ENCODE results near the gene TSPAN13.

TSPAN13 gene

GRCh38 chr7:16726189-16726588, 27.4 kb upstream of the TSPAN13 start:
- no peaks in the 10 kb centered on the region for H3K27me3 ChIP-seq
- intact Hi-C loops (cut with DNase I; ENCODE audit: low total_unique reads), result no loop called here

DNA sequence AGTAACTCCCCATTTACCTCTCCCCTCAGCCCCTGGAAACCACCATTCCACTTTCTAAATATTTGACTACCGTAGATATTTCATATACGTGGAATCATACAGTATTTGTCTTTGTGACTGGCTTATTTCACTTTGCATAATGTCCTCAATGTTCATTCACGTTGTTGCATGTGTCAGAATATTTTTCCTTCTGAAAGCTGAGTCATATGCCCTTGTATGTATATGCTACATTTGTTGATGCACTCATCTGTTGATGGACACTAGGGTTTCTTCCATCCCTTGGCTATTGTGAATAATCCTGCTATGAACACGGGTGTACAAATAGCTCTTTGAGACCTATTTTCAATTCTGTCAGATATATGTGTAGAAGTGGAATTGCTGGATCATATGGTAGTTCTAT, 25.8 kb upstream of the TSPAN13 start:
- no peaks in the 10 kb centered on the region for H3K9me3 ChIP-seq
- DNase-seq, result no peak
- no peak overlapping the region for H3K4me3 ChIP-seq
- TF ChIP-seq, protein P1, sequence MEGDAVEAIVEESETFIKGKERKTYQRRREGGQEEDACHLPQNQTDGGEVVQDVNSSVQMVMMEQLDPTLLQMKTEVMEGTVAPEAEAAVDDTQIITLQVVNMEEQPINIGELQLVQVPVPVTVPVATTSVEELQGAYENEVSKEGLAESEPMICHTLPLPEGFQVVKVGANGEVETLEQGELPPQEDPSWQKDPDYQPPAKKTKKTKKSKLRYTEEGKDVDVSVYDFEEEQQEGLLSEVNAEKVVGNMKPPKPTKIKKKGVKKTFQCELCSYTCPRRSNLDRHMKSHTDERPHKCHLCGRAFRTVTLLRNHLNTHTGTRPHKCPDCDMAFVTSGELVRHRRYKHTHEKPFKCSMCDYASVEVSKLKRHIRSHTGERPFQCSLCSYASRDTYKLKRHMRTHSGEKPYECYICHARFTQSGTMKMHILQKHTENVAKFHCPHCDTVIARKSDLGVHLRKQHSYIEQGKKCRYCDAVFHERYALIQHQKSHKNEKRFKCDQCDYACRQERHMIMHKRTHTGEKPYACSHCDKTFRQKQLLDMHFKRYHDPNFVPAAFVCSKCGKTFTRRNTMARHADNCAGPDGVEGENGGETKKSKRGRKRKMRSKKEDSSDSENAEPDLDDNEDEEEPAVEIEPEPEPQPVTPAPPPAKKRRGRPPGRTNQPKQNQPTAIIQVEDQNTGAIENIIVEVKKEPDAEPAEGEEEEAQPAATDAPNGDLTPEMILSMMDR (IDR thresholded peaks at IDR 0.05), result no peak
- H3K27ac ChIP-seq, result no peak overlapping the region
- H3K4me1 ChIP-seq, result no peaks in the 10 kb centered on the region
- no peaks in the 10 kb centered on the region for H3K27me3 ChIP-seq
- intact Hi-C loops (cut with DNase I; ENCODE audit: low total_unique reads), result no loop called here
- H3K36me3 ChIP-seq, result no peaks in the 10 kb centered on the region

More at GRCh38 chr7:16726189-16726588, 27.4 kb upstream of the TSPAN13 start:
- H3K4me1 ChIP-seq, result no peaks in the 10 kb centered on the region
- no peak overlapping the region for H3K4me3 ChIP-seq
- H3K27ac ChIP-seq, result no peak overlapping the region
- TF ChIP-seq, protein P1 (IDR thresholded peaks at IDR 0.05), result no peak
- H3K36me3 ChIP-seq, result no peaks in the 10 kb centered on the region
- DNase-seq, result no peak
- no peaks in the 10 kb centered on the region for H3K9me3 ChIP-seq

DNA sequence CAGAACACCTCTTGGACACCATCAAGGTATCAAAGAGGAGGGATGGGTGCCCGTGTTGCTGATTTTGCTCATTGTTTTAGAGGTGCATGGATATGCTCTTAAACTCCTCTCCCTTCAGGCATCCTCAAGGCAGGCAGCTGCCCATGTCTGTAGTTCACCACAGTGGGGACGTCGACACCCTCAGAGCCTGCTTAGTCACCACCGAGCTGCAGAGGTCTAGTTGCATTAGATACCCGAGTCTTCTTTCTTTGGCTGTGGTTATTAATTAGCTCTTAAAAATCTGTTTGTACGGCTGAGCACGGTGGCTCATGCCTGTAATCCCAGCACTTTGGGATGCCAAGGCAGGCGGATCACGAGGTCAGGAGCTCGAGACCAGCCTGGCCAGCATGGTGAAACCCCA, 24.7 kb upstream of the TSPAN13 start:
- H3K4me1 ChIP-seq, result no peaks in the 10 kb centered on the region
- no peak overlapping the region for H3K4me3 ChIP-seq
- H3K27me3 ChIP-seq, result no peaks in the 10 kb centered on the region
- no peaks in the 10 kb centered on the region for H3K36me3 ChIP-seq
- intact Hi-C loops (cut with DNase I; ENCODE audit: low total_unique reads), result no loop called here
- no peaks in the 10 kb centered on the region for H3K9me3 ChIP-seq
- no peak for DNase-seq
- TF ChIP-seq, protein P1 (IDR thresholded peaks at IDR 0.05), result no peak
- H3K27ac ChIP-seq, result no peak overlapping the region

DNA sequence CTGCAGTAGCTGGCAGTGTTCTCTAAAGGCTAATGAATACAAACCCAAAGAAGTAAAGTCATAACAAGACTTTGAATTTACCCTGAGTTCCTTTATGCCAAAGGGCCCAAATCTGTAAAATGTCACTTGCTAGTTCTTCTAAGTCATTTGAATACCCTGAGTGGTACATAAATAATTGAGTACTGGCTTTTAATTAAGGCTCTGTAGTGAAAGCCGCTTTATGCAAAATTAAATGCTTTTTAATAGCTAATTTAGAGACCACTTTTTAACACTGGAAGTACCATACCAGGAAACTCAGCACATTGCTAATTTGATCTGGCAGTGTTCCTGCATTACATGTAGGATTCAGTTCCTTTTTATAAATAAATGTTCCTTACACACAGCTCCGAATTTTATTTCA, 24.0 kb upstream of the TSPAN13 start:
- intact Hi-C loops (cut with DNase I; ENCODE audit: low total_unique reads), result no loop called here
- Histone ChIP-seq H3K36me3 (no peaks in the 10 kb centered on the region), H3K9me3 (no peaks in the 10 kb centered on the region), H3K27ac (no peak overlapping the region), H3K4me3 (no peak overlapping the region), H3K27me3 (no peaks in the 10 kb centered on the region), H3K4me1 (no peaks in the 10 kb centered on the region)
- no peak for DNase-seq
- TF ChIP-seq, protein P1 (IDR thresholded peaks at IDR 0.05), result no peak

DNA sequence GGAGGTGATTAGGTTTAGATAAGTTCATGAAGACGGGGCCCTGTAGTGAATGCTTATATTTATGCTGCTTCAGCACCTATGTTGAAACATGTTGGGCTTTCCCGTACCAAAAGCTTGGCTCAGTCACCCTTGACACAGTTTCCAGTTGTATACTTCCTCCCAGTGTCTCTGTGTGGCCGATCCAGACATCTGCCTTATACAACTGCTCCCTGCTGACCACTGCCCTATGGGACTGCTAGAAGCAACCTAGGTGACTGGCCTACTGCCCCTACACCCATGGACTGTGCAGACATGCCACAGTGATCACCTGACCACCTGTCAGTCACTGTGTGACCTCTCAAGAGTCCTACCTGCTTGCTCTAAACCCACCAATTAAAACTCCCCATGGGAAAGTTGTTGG, 22.6 kb upstream of the TSPAN13 start:
- H3K36me3 ChIP-seq, result no peaks in the 10 kb centered on the region
- H3K4me1 ChIP-seq, result no peaks in the 10 kb centered on the region
- no peaks in the 10 kb centered on the region for H3K27me3 ChIP-seq
- H3K9me3 ChIP-seq, result no peaks in the 10 kb centered on the region
- TF ChIP-seq, protein P1 (IDR thresholded peaks at IDR 0.05), result no peak
- H3K4me3 ChIP-seq, result no peak overlapping the region
- DNase-seq, result no peak
- H3K27ac ChIP-seq, result no peak overlapping the region
- intact Hi-C loops (cut with DNase I; ENCODE audit: low total_unique reads), result no loop called here

DNA sequence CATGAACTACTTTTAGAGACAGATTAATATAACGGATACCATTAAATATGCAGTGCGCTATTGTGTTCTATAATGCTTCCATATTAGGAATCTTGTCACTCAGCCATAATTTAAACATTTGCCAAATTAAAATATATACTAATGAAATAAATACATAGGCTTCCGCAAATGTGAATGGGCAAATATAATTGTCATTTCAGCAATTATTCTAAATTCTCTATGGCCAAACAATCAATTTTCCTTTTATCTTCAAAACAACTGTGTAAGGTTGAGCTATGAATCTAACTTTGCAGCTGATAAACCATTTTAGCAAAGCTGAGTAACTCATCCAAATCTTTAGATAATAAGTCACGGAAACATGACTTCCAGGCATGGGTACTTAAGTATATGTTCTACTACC, 20.7 kb upstream of the TSPAN13 start:
- H3K4me3 ChIP-seq, result no peak overlapping the region
- intact Hi-C loops (cut with DNase I; ENCODE audit: low total_unique reads), result no loop called here
- H3K27ac ChIP-seq, result no peak overlapping the region
- no peak for DNase-seq
- H3K27me3 ChIP-seq, result no peaks in the 10 kb centered on the region
- H3K36me3 ChIP-seq, result no peaks in the 10 kb centered on the region
- TF ChIP-seq, protein P1 (IDR thresholded peaks at IDR 0.05), result no peak
- H3K4me1 ChIP-seq, result no peaks in the 10 kb centered on the region
- H3K9me3 ChIP-seq, result no peaks in the 10 kb centered on the region

Measured in tibial artery (tissue), 4 donors.